HL-60 (cell line): ENCODE results near the gene FOXA1.
A peak's percentile ranks its signal among the peaks of the same experiment; 100 is the strongest.

Experiments used
- DNase-seq, 2 experiments: peaks; one replicate each; pipeline ENCODE4 v3.0.0-alpha.2; 2010 to 2020; ENCODE audit warnings: low read depth in 1 of 2, low spot score in 1 of 2
- H3K27ac ChIP-seq: fragments of 250-450 bp; sonication (Bioruptor Pico); replicated peaks from 2 replicates; pipeline ENCODE4 v1.5.1; 2020; ENCODE audit warnings: mild to moderate bottlenecking, moderate library complexity
- H3K27me3 ChIP-seq: fragments of 250-450 bp; sonication (Bioruptor Pico); 2 replicates; pipeline ENCODE4 v1.5.1; 2021; ENCODE audit warnings: mild to moderate bottlenecking, moderate library complexity; ENCODE audit not compliant: insufficient read depth, poor library complexity, severe bottlenecking
- H3K4me3 ChIP-seq: replicated peaks from 2 replicates; pipeline ENCODE4 v1.5.1; 2011; ENCODE audit warnings: mild to moderate bottlenecking, control low read depth, low read length; ENCODE audit not compliant: insufficient read depth
- CTCF ChIP-seq: IDR thresholded peaks from one replicate; pipeline ENCODE4 v1.5.1; 2011; ENCODE audit warnings: low read length, control low read depth, inconsistent platforms; ENCODE audit not compliant: insufficient read depth
- GABPA ChIP-seq: IDR thresholded peaks from 2 replicates; pipeline ENCODE4 v1.6.1; 2012; ENCODE audit warnings: low read depth
- POLR2AphosphoS5 ChIP-seq: IDR thresholded peaks from 2 replicates; pipeline ENCODE4 v1.6.1; 2012; ENCODE audit warnings: low read depth
- REST ChIP-seq: IDR thresholded peaks from 2 replicates; pipeline ENCODE4 v1.6.1; 2012; ENCODE audit warnings: low read depth; ENCODE audit not compliant: insufficient replicate concordance
- SPI1 ChIP-seq: IDR thresholded peaks from 2 replicates; pipeline ENCODE4 v1.6.1; 2012; ENCODE audit warnings: low read depth, mild to moderate bottlenecking, borderline replicate concordance
- long read RNA-seq: library from polyadenylated mRNA; unstranded; transcript quantifications from one replicate; pipeline ENCODE4 v2.0.0, GENCODE V29; 2020

Gene FOXA1
- long read RNA-seq, partial matches to known transcripts = 0 of 1 reads
- long read RNA-seq, other reads (novel, unspliced or antisense) = 0 of 1 reads

- no peak within 1 kb of the TSS for H3K27ac ChIP-seq
- H3K4me3 ChIP-seq = peak within 1 kb of the TSS; percentile 40
- H3K27me3 ChIP-seq = peaks cover 64% of the 10 kb centered on the region
- DNase-seq = peak; percentile 15 to 18
- TF ChIP-seq CTCF (no peak), POLR2AphosphoS5 (no peak), REST (no peak), GABPA (no peak), SPI1 (no peak)
Observed at GRCh38 chr14:37594971-37595808, at the start of gene FOXA1, which contains the start of gene TTC6. Gene FOXA1, minus strand, starts transcription at chr14:37595249. Its CDS starts 277 bp downstream, at chr14:37594972. Gene TTC6, plus strand, starts transcription at chr14:37595629. Its CDS starts 26,436 bp downstream, at chr14:37622065.

DNA sequence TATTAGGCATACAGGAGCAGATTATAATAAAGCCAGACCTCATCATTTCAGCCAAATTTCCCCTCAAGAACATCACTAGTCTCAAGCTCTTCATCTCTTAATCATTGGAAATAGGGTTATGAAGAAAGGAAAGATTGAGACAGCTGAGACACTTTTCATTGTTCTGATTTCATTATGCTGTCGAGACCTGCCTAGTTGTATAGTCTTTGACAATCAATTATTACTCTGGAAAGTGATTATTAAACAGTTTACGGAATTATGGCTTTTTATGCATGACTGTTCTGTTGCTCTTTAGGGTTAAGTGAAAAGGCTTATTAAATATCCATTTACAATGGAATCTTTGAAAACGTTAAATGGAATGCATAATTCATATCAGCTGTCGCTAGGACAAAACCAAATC is 48.7 kb upstream of the FOXA1 start:
- no peak for DNase-seq
- H3K27me3 ChIP-seq = no peaks in the 10 kb centered on the region
- no peak for TF ChIP-seq SPI1
- no peak for TF ChIP-seq GABPA
- TF ChIP-seq CTCF = no peak
- TF ChIP-seq POLR2AphosphoS5 = no peak
- TF ChIP-seq REST = no peak
- H3K4me3 ChIP-seq = no peak overlapping the region
- H3K27ac ChIP-seq = no peak overlapping the region

- no peak overlapping the region for H3K27ac ChIP-seq
- no peaks in the 10 kb centered on the region for H3K27me3 ChIP-seq
- no peak overlapping the region for H3K4me3 ChIP-seq
- TF ChIP-seq POLR2AphosphoS5 (no peak), CTCF (no peak), REST (no peak), SPI1 (no peak), GABPA (no peak)
- no peak for DNase-seq
Observed at GRCh38 chr14:37642125-37642524, 47.1 kb upstream of the FOXA1 start.
